ENCODE data around the gene RET.

RET gene

DNA sequence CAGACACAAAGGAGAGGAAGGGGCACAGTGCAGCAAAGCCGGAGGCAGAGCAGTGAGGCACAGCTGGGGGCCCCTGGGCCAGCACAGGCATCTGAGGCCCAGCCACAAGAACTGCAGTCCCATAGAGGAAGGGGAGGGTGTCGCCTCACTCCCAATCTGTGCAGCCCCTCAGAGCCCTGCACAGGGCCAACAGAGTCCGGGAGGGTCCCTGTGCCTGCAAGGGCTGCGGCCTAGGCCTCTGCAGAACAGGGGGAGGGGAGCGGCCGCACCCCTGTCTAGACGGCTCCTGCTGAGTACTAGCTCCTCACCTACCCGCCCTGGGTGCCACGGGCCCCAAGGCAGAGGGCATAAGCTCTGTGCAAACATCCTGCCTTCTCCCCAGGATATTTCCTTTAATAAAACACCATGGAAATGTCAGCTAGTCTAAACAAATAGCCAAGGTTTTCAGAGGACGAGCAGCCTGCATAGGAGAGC lies 32.4 kb upstream of the RET start:
- DNase-seq = no peak

GRCh38 chr10:43044961-43045621 lies 31.8 kb upstream of the RET start:
- DNase-seq = no peak

DNA sequence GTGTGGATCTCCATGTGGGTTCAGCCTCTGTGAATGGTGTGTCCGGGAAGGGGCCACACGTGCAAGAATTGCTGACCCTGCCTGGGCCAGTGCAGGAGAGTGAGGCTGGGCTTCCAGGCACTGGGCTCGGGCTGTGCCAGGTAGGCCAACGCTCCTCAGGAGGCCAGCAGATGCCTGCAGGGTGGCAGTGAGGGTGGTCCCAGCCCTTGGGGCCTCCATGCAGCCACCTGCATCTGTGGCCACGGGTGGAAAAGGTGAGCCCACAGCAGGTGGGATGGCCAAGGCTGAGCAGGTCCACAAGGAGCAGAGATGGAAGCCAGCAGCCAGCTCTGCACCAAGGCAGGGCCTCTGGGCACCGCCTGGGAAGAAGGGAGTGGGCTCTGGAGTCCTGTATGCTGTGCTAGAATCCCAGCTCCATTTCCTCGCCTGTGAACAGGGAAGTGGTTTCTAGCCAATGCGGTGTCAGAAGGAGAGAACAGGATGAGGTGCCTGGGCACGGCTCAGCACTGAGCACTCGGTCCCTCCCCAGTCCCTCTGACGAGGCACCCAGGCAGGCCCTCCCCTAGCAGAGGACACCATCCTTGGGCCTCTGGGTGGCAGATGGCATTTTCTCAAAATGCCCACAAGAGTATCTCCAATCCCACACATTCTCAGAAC lies 31.1 kb upstream of the RET start:
- DNase-seq = no peak

DNA sequence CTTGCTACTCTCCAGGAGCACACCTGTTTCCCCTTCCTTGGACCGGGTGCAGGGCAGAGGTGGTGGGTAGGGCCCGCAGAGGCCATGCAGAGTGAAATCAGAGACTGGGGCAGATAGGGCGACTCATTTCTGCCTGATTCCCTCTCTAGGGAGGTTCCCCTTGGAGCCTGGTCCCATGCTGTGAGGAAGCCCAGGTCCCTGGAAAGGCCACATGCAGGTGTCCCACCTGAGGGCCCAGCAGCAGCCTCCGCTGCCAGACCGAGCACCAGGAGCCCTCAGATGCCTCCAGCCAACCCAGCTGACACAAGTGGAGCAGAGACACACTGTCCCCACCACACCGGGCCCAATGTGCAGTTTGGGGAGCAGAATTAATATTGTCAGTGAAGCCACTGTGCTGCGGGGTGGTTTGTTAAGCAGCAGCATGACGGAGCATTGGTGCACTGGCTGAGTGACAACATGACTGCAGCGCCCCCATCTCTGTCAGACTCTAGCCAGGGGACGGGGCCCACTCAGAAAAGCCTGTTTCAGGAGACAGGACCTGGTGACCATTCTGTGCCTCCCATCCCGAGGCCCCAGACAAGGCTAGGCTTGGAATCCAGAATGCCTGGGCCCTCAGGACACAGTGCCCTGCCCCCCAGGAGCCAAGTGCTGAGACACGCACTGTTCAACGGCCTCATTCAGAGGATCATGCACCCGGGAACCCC lies 30.4 kb upstream of the RET start:
- DNase-seq = no peak

- DNase-seq = no peak
Measured at GRCh38 chr10:43047288-43047970, 29.4 kb upstream of the RET start.

GRCh38 chr10:43048301-43049051 lies 28.4 kb upstream of the RET start:
- DNase-seq = no peak

DNA sequence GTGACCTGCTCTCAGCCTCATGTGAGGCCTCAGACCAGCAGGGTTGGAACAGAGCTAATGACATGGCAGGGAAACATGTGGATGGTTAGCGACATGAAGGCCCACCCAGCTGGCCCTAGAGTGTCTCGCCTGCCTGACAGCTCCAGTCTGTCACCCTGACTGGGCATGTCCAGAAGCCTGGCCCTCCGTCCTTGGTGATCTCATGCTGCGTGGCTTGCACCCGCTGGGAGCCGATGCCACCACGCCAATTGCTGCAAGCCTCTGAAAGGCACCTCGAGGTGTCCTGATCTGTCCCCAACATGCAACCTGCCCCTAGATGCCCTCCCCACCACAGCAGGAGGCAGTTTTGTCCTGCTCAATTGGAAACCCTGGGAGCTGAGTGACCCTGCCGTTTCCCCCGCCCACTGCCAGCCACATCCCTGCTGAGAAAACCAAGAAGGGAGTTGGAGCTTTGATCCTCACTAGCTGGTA lies 27.8 kb upstream of the RET start:
- no peak for DNase-seq

DNA sequence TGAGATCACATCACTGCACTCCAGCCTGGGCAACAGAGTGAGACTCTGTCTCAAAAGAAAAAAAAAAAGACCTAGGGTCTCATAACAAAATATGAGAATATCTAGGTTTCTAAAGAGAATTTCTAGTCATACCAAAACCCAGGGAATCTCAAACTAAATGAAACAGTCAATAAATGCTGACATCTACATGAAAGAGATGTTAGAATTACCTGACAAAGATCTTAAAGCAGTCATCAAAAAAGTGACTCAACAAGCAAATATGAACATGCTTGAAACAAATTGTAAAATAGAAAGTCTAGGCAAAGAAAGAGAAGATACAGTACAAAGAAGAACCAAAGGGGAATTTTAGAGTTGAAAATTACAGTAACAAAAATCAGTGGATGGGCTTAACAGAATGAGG lies 26.9 kb upstream of the RET start:
- DNase-seq = no peak

DNA sequence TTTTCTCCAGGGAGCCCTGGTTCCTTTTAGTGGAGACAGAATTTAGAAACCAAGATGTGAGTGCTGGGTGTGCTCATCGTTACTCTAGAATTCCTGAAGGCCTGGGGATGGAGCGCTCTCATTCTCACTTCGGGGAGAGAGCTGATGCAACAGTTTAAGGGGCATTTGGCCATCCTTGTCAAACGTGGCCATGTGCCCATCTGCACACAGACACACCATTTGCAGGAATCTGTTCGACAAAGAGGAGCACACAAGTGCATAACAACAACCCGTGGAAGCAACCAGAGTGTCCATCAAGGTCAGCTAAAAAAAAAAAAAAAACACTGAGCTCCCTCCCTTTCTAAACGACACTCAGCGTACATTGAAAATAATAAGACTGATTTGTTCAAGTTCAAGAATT lies 23.0 kb upstream of the RET start:
- DNase-seq = no peak

DNA sequence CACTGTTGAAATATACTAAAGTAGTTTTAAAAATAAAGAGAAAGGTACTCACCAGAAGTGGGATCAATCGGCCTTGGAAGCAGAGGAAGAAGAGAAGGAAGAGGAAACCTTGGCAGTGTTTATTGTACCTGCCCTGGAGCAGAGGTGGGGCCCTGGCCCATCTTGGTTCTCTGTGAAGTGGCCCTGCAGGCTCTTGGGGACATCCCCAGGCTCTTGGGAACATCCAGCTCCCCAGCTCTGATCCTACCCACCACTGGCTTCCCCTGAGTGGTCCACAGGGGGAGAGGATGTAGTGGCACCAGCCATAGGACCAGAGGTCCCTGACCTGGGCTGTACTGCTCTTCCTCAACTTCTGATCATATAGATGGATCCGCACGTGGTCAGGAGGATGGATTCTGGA lies 22.3 kb upstream of the RET start:
- DNase-seq = no peak

GRCh38 chr10:43055217-43055616 lies 21.7 kb upstream of the RET start:
- no peak for DNase-seq

GRCh38 chr10:43055991-43056567 lies 20.8 kb upstream of the RET start:
- no peak for DNase-seq

DNA sequence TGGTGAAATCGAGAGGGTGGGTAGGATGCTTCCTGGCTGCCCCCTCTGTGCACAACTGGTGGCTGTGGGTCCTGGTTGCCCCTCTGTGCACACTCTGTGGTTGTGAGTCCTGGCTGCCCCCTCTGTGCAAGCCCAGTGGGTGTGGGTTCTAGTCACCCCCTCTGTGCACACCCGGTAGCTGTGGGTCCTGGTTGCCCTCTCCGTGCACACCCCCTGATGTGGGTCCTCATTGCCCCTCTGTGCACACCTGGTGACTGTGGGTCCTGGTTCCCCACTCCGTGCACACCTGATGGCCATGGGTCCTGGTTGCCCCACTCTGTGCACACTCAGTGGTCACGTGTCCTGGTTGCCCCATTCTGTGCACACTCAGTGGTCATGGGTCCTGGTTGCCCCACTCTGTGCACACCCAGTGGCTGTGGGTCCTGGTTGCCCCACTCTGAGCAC lies 20.3 kb upstream of the RET start:
- DNase-seq = no peak

GRCh38 chr10:43057231-43057711 lies 19.6 kb upstream of the RET start:
- DNase-seq = no peak

- DNase-seq = no peak
Measured at GRCh38 chr10:43057831-43058340, 19.0 kb upstream of the RET start.

DNA sequence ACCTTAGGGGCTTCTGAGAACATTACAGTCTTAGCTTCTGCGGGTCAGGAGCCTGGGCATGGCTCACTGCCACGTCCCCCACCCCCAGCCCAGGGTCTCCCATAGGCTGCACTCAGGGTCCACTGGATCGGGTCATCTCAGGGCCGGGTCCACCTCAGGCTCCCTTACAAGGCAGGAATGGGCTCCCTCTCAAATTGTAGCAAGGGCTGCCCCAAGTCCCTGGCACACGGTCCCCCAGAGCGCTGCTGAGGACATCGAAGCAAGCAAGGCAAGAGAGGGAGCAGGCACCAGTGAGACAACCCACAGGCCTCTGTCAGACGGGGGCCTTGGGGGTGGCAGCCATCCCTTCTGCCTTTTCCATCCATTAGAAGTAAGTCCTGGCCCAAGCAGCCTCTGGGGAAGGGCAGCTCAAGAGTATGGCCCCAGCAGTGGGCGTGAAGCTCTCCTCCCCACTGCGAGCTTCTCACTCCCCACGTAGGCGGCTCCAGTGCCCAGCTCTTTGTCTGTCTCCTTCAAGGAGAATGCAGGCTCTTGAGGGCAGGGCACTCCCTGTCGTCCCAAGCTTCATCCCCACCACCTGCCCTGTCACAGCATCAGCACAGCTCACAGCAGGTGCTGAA lies 18.0 kb upstream of the RET start:
- no peak for DNase-seq

DNA sequence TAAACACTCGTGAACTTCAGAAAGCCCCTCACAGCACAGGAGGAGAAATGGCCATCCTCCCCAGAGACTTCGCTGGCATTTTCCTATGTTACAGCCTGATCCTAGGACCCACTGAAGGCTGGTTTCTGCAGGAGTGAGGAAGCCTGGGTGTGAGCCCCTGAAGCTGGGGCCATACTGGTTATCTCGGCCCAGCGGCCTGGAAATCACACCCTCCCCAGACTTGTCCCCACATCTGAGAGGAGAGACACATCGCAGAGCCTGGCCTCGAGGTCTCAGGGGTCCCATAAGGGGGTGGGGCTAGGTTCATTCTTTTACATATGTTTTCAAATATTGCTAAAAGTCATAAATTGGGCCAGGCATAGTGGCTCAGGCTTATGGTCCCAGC lies 17.5 kb upstream of the RET start:
- DNase-seq = no peak

DNA sequence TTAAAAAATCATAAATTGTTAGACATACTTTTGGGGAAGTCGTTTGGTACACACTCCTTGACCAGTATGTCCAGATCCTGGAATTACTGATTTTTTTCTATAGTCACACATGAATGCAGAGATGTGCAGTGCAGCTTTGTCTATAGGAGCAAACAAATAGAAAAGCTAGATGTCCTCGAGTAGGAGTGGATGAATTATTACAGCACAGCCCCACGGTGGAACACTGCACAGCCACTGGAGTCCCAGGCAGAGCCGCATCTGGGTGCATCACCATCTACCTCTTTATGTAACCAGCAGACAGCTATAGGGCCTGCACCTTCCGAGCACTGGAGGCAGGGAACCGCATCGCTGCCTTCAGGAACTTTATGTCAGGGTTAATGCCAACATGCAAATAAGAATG lies 17.0 kb upstream of the RET start:
- DNase-seq = no peak

GRCh38 chr10:43060291-43060690 lies 16.6 kb upstream of the RET start:
- DNase-seq = no peak

DNA sequence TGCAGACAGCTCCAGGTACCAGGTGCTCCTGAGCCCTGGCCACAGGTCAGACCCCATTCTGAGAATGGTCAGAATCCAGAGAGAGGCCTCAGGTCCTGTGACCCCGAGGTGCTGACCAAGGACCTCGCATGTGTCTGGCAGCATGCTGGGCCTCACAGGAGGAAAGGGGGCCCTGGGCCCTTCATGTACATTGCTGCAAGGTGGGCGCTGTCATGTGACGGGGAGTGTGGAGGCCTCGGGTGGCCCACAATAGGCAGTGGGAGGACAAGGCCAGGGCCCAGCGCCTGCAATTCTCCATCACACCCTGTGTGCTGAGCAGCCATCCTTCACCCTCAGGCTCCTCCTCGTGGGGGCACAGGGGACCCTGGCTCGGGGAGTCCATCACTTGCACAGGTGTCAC lies 15.5 kb upstream of the RET start:
- DNase-seq = no peak

Measured in amygdala (tissue), 56 donors.